ENCODE results near the gene TMEM74B.

The TMEM74B gene

GRCh38 chr20:1134355-1134754 is 50.4 kb downstream of the TMEM74B start:
- Histone ChIP-seq H3K36me3 (ENCODE audit: insufficient read depth, low read length) (peaks cover 96% of the 10 kb centered on the region), H3K4me3 (ENCODE audit: low read length) (no peak overlapping the region)
- 95% methylated on average over 2 of the region's 2 CpGs for WGBS

GRCh38 chr20:1131354-1131753 is 53.4 kb downstream of the TMEM74B start:
- Histone ChIP-seq H3K36me3 (ENCODE audit: insufficient read depth, low read length) (peaks cover 94% of the 10 kb centered on the region), H3K27me3 (ENCODE audit: insufficient read depth, low read length) (no peaks in the 10 kb centered on the region), H3K9me3 (ENCODE audit: insufficient read depth, low read depth, low read length) (no peaks in the 10 kb centered on the region), H3K27ac (ENCODE audit: low read depth, low read length) (no peak overlapping the region), H3K4me3 (ENCODE audit: low read length) (no peak overlapping the region), H3K4me1 (ENCODE audit: insufficient read depth, low read length) (no peaks in the 10 kb centered on the region), H3K9ac (ENCODE audit: low read depth, low read length) (no peak overlapping the region)
- WGBS, result 97% methylated on average over 3 of the region's 3 CpGs

More at GRCh38 chr20:1134355-1134754, 50.4 kb downstream of the TMEM74B start:
- no peaks in the 10 kb centered on the region for H3K27me3 ChIP-seq (ENCODE audit: insufficient read depth, low read length)
- H3K27ac ChIP-seq (ENCODE audit: low read depth, low read length), result no peak overlapping the region
- H3K9ac ChIP-seq (ENCODE audit: low read depth, low read length), result no peak overlapping the region
- no peaks in the 10 kb centered on the region for H3K9me3 ChIP-seq (ENCODE audit: insufficient read depth, low read depth, low read length)
- no peaks in the 10 kb centered on the region for H3K4me1 ChIP-seq (ENCODE audit: insufficient read depth, low read length)

- 98% methylated on average over 5 of the region's 5 CpGs for WGBS
- Histone ChIP-seq H3K9ac (ENCODE audit: low read depth, low read length) (no peak overlapping the region), H3K4me3 (ENCODE audit: low read length) (no peak overlapping the region), H3K9me3 (ENCODE audit: insufficient read depth, low read depth, low read length) (no peaks in the 10 kb centered on the region), H3K27ac (ENCODE audit: low read depth, low read length) (no peak overlapping the region), H3K27me3 (ENCODE audit: insufficient read depth, low read length) (no peaks in the 10 kb centered on the region), H3K36me3 (ENCODE audit: insufficient read depth, low read length) (peaks cover 94% of the 10 kb centered on the region), H3K4me1 (ENCODE audit: insufficient read depth, low read length) (no peaks in the 10 kb centered on the region)
Observed at GRCh38 chr20:1130847-1131246, 53.9 kb downstream of the TMEM74B start.
